ENCODE measurements around the gene DIO1. TPM values are rescaled to one million over a fixed set of nuclear protein-coding genes. Genes with fewer than 3 reads are reported as not detected.
A peak's percentile ranks its signal among the peaks of the same experiment; 100 is the strongest.

The DIO1 gene
- total RNA-seq, 1 experiment from 2014 or later: 0.28 TPM

GRCh38 chr1:53944469-53945182, 50.6 kb downstream of the DIO1 start:
- in situ Hi-C loops (cut with HindIII; ENCODE audit: low pct_unique_long_range_greater_than_20kb, low sequenced_read_pairs): no loop called here
- H3K9me3 ChIP-seq (ENCODE audit: control insufficient read depth, insufficient read depth, low read depth, low read length): no peaks in the 10 kb centered on the region
- H3K36me3 ChIP-seq (ENCODE audit: control insufficient read depth, insufficient read depth, low read length): no peaks in the 10 kb centered on the region; the same call in none of the 2 replicates
- intact Hi-C loops (cut with micrococcal nuclease; ENCODE audit: unreplicated experiment): loop anchor here (5.0 kb wide), 1 partner anchor 82 kb away; no protein-coding TSS in a partner anchor
- peak overlapping the region; percentile 65 to 74 for H3K4me3 ChIP-seq (ENCODE audit: low read depth in 2 of 2, low read length in 2 of 2)
- BruUV-seq (replicated peaks): TSS peak; percentile 75
- H3K4me1 ChIP-seq (ENCODE audit: control insufficient read depth, insufficient read depth, low read length): peaks cover 26% of the 10 kb centered on the region
- peak overlapping the region; percentile 85 for H3K27ac ChIP-seq (ENCODE audit: low read length)
- ChIA-PET POLR2A (interaction anchor here (0.6 kb wide), 1 partner anchor 11 kb away, joined by 3 read pairs; no protein-coding TSS in a partner anchor), CTCF (interaction anchor here (1.0 to 1.7 kb wide), 3 partner anchors 15 to 547 kb away, joined by 3 to 13 read pairs (median 9); no protein-coding TSS in a partner anchor)
- TF ChIP-seq POLR2AphosphoS5 (IDR thresholded peaks at IDR 0.05; ENCODE audit: low read depth, low read length) (no peak), REST (IDR thresholded peaks at IDR 0.05; ENCODE audit: insufficient read depth in 1 of 2, low read depth in 2 of 2, low read length in 1 of 2) (no peak), TCF7L2 (IDR thresholded peaks at IDR 0.05; ENCODE audit: low read depth, low read length) (no peak), SIN3A (IDR thresholded peaks at IDR 0.05; ENCODE audit: borderline replicate concordance, insufficient read depth, low read depth, low read length) (no peak), CTCF (IDR thresholded peaks at IDR 0.05) (no peak)
- H3K27me3 ChIP-seq (ENCODE audit: control insufficient read depth, insufficient read depth, low read length): no peaks in the 10 kb centered on the region
- ATAC-seq (no peak), DNase-seq (ENCODE audit: low read depth, low spot score) (no peak)

DNA sequence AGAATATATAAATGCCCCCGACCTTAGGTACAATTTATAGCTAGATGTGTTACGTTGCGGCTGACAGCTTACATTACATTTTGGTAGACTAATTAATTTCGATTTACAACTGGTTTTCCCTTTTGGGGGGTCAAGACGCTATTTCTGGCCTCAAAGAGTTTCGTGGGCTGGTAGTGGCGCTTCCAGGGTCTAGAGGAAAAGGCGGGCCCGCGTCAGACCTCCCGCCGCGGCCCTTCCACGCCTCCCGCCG, 51.1 kb downstream of the DIO1 start:
- TF ChIP-seq TCF7L2 (IDR thresholded peaks at IDR 0.05; ENCODE audit: low read depth, low read length) (no peak), CTCF (IDR thresholded peaks at IDR 0.05) (no peak), SIN3A (IDR thresholded peaks at IDR 0.05; ENCODE audit: borderline replicate concordance, insufficient read depth, low read depth, low read length) (no peak), POLR2AphosphoS5 (IDR thresholded peaks at IDR 0.05; ENCODE audit: low read depth, low read length) (no peak), REST (IDR thresholded peaks at IDR 0.05; ENCODE audit: insufficient read depth in 1 of 2, low read depth in 2 of 2, low read length in 1 of 2) (no peak)
- DNase-seq (ENCODE audit: low read depth, low spot score) (no peak), ATAC-seq (no peak)
- intact Hi-C loops (cut with micrococcal nuclease; ENCODE audit: unreplicated experiment): loop anchor here (5.0 kb wide), 1 partner anchor 83 kb away; no protein-coding TSS in a partner anchor
- Histone ChIP-seq H3K4me3 (ENCODE audit: low read depth in 2 of 2, low read length in 2 of 2) (peak overlapping the region; percentile 65 to 74), H3K27me3 (ENCODE audit: control insufficient read depth, insufficient read depth, low read length) (no peaks in the 10 kb centered on the region), H3K27ac (ENCODE audit: low read length) (peak overlapping the region; percentile 85), H3K36me3 (ENCODE audit: control insufficient read depth, insufficient read depth, low read length) (no peaks in the 10 kb centered on the region; the same call in none of the 2 replicates), H3K9me3 (ENCODE audit: control insufficient read depth, insufficient read depth, low read depth, low read length) (no peaks in the 10 kb centered on the region), H3K4me1 (ENCODE audit: control insufficient read depth, insufficient read depth, low read length) (peaks cover 26% of the 10 kb centered on the region)
- ChIA-PET CTCF (interaction anchor here (0.7 to 1.7 kb wide), 4 partner anchors 14 to 546 kb away, joined by 3 to 13 read pairs (median 6); no protein-coding TSS in a partner anchor), POLR2A (interaction anchor here (0.7 to 0.8 kb wide), 2 partner anchors 9 to 634 kb away, joined by 3 to 11 read pairs; no protein-coding TSS in a partner anchor)
- in situ Hi-C loops (cut with HindIII; ENCODE audit: low pct_unique_long_range_greater_than_20kb, low sequenced_read_pairs): no loop called here
- no TSS peak for BruUV-seq (replicated peaks)

Data from Panc1 (cell line).